HepG2 (cell line): ENCODE results near the gene CXXC5. TPM values are rescaled to one million over a fixed set of nuclear protein-coding genes. Genes with fewer than 3 reads are reported as not detected.
A peak's percentile ranks its signal among the peaks of the same experiment; 100 is the strongest.

Source experiments
- AGO2 ChIP-seq: fragments of 200-400 bp; formaldehyde crosslinking; optimal IDR thresholded peaks from 2 replicates; pipeline ENCODE3; 2017; ENCODE audit warnings: mild to moderate bottlenecking, low read depth, low read length, moderate library complexity
- ATAD3A ChIP-seq: sonication (generic); formaldehyde crosslinking; IDR thresholded peaks from 2 replicates; pipeline ENCODE4 v1.4.0; 2020; ENCODE audit warnings: missing genetic modification reagents
- HDAC2 ChIP-seq: sonication (generic); formaldehyde crosslinking; IDR thresholded peaks from 2 replicates; pipeline ENCODE4 v1.4.0; 2020; ENCODE audit warnings: missing genetic modification reagents
- HMG20A ChIP-seq: IDR thresholded peaks from 2 replicates; pipeline ENCODE4 v1.6.1; 2016; ENCODE audit warnings: borderline replicate concordance
- HNRNPLL ChIP-seq: fragments of 200-400 bp; formaldehyde crosslinking; IDR thresholded peaks from 2 replicates; pipeline ENCODE4 v1.6.1; 2017; ENCODE audit warnings: mild to moderate bottlenecking, low read depth, low read length; ENCODE audit not compliant: poor library complexity, severe bottlenecking
- KMT2A ChIP-seq: sonication (generic); formaldehyde crosslinking; IDR thresholded peaks from 2 replicates; pipeline ENCODE4 v1.4.0; 2020; ENCODE audit warnings: missing genetic modification reagents
- KMT2B ChIP-seq: IDR thresholded peaks from 2 replicates; pipeline ENCODE4 v1.6.1; 2016; ENCODE audit warnings: missing genetic modification reagents, missing compliant biosample characterization
- PAXIP1 ChIP-seq: sonication (generic); formaldehyde crosslinking; conservative IDR thresholded peaks from 2 replicates; pipeline ENCODE4 v1.4.0; 2020; ENCODE audit warnings: mild to moderate bottlenecking, missing genetic modification reagents, moderate library complexity
- RBFOX2 ChIP-seq: fragments of 200-400 bp; formaldehyde crosslinking; IDR thresholded peaks from 2 replicates; pipeline ENCODE4 v1.6.1; 2017; ENCODE audit warnings: low read depth, mild to moderate bottlenecking, low read length
- SAFB2 ChIP-seq: sonication (generic); formaldehyde crosslinking; IDR thresholded peaks from 2 replicates; pipeline ENCODE4 v1.5.1; 2020; ENCODE audit warnings: missing genetic modification reagents, low read depth, mild to moderate bottlenecking, borderline replicate concordance
- ZBTB46 ChIP-seq: sonication (generic); formaldehyde crosslinking; IDR thresholded peaks from 2 replicates; pipeline ENCODE4 v1.4.0; 2020; ENCODE audit warnings: mild to moderate bottlenecking, missing genetic modification reagents, borderline replicate concordance
- ZFAT ChIP-seq: sonication (generic); formaldehyde crosslinking; conservative IDR thresholded peaks from 2 replicates; pipeline ENCODE4 v1.8.1; 2023; ENCODE audit warnings: missing genetic modification reagents, inconsistent platforms
- ZNF33B ChIP-seq: sonication (generic); formaldehyde crosslinking; IDR thresholded peaks from 2 replicates; pipeline ENCODE4 v1.5.1; 2020; ENCODE audit warnings: mild to moderate bottlenecking, missing genetic modification reagents
- ZNF558 ChIP-seq: sonication (generic); formaldehyde crosslinking; IDR thresholded peaks from 2 replicates; pipeline ENCODE4 v1.9.0; 2022; ENCODE audit warnings: mild to moderate bottlenecking, missing genetic modification reagents, borderline replicate concordance
- ZNF768 ChIP-seq: sonication (generic); formaldehyde crosslinking; IDR thresholded peaks from 2 replicates; pipeline ENCODE4 v1.4.0; 2020; ENCODE audit warnings: missing genetic modification reagents
- ZZZ3 ChIP-seq: sonication (generic); formaldehyde crosslinking; IDR thresholded peaks from 2 replicates; pipeline ENCODE4 v1.4.0; 2020; ENCODE audit warnings: missing genetic modification reagents, mild to moderate bottlenecking, borderline replicate concordance
- polyA plus RNA-seq, 8 experiments: library from polyadenylated mRNA; depleted of rRNA in 3 of 8; stranded (reverse) in 7 of 8; unstranded in 1 of 8; fragments of >200 nt; fragmentation: Illumina TruSeq in 4 of 8; extraction: Trizol in 4 of 8; gene quantifications; 2 replicates each; pipeline versions ENCODE4 v1.2.1 to v1.2.3, GENCODE V29; 2011 to 2016; ENCODE audit warnings: low read depth in 4 of 8, missing spikeins in 1 of 8, mixed read lengths in 1 of 8; ENCODE audit not compliant: insufficient read depth in 1 of 8
- total RNA-seq, 5 experiments: library from RNA; depleted of rRNA; stranded (reverse); fragments of >200 nt; fragmentation: Illumina TruSeq; extraction: Trizol; gene quantifications; 2 replicates each; pipeline ENCODE4 v1.2.3, GENCODE V29; 2016; ENCODE audit warnings: low read depth in 1 of 5

The CXXC5 gene
- total and polyA plus RNA-seq, 2 of the 13 experiments (the other 11 are each of a cell fraction or from before 2014, with no cell fraction given) = 32.3 to 33.0 TPM

DNA sequence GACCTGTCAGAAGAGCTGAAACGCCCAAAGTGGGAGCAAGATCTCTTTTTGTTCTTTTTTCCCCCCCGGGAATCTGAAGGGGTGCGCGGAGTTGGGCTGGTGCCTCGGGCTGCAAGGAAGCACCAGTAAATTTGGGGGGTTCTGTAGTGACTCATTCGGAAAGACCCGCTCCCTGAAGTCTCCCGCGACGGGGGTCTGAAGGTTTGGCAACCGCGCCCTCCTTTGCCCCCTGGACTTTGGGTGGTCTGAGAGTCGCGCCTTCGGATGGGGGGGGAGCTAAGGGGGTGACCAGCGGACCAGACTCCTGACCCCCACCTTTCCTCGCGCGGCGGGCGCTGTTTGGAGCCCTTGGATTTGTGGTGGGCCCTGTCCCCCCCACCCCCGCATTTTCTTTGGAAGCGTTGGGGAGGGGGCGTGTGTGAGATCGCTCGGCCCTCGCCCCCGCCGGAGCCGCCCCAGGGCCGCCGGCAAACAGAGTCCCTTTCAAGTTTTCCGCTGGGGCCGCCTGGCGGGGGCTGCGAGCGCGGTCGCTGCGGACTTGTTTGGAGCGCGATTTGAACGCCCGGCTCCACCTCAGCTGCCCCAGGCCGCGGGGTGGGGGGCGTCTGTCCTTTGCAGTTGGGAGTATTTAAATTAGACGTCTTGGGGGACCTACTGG, 2.0 kb downstream of the CXXC5 start (continued):
- TF ChIP-seq ZNF558 (CRISPR knock-in tag) (no peak), ZNF33B (CRISPR knock-in tag) (no peak), KMT2B (CRISPR knock-in tag) (0 out of 2 replicates have a peak, but pooled peaks have one; percentile 27), AGO2 (peak; percentile 51), ZZZ3 (CRISPR knock-in tag) (no peak), HNRNPLL (peak; percentile 44), ZBTB46 (CRISPR knock-in tag) (no peak), RBFOX2 (peak; percentile 51; the same call in 1 of the 2 replicates), ATAD3A (no peak), SAFB2 (CRISPR knock-in tag) (0 out of 2 replicates have a peak, but pooled peaks have one; percentile 28), HDAC2 (CRISPR knock-in tag) (peak; percentile 28; the same call in 1 of the 2 replicates), ZNF768 (CRISPR knock-in tag) (peak; percentile 69), HMG20A (CRISPR knock-in tag) (no peak), PAXIP1 (CRISPR knock-in tag) (peak; percentile 49; the same call in 1 of the 2 replicates), KMT2A (0 out of 2 replicates have a peak, but pooled peaks have one; percentile 6), ZFAT (no peak)
